Eye (tissue), 1 donor: ENCODE results near the gene GALNT17.
A peak's percentile ranks its signal among the peaks of the same experiment; 100 is the strongest.

Source experiments
- DNase-seq: peaks from one replicate; pipeline ENCODE4 v3.0.0-alpha.2; 2015

The GALNT17 gene

DNA sequence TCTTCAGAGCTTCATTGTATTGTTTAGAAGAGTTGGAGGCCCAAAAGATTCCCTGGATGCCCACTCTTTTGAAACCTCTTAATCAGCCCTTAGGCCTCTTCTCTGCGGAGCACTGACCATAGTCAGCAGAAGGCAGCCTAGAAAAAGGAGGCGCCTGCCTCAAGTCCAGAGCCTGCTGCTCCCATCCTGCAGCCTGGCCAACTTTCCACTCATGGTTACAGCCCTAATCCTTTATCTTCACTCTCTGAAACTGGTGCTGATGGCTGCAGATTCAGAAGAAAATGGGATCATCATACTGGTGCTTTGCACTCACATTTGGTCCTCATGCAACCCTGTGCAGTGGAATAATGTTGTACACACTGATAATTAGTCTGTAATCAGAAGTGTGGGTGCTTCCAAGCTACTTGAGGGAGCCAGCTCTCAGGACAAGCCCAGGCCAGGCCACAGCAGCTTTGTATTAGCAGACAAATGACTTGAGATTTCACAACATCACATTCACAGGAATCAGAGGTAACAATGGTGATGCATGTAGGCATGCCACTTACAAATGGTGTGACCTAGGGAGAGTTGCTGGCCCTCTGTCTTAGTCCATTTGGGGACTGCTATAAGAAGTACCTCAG is 272.9 kb downstream of the GALNT17 start:
- no peak for DNase-seq

- DNase-seq, result peak; percentile 24
Observed at GRCh38 chr7:71408271-71408670, 276.3 kb downstream of the GALNT17 start.

DNA sequence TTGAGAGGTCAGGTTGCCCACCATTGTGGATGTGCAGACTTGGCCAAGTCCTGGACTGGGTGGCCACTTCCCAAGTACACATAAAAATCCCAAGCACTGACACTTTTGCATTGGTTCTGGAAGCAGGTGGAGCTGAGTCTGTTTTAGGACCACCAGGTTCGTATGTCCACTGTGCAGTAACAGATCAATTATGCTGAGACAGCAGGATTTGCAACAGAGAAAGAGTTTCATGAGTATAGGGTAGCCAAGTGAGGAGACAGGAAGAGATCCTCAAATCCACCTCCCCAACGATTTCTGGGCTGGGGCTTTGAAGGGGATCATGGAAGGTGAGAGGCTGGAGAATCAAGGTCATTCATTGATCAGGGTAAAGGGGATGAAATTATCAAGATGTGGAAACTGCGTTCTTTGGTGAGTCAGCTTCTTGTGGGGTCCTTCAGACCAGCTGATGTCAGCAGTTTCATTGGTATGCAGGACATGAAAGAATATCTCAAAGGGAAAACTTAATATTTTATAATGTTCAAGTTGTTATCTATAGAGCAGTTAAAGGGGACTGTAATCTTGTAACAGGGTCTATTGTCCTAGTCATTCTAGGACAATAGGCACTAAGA is 277.7 kb downstream of the GALNT17 start:
- DNase-seq, result no peak

- no peak for DNase-seq
Observed at GRCh38 chr7:71411475-71411874, 279.5 kb downstream of the GALNT17 start.

DNA sequence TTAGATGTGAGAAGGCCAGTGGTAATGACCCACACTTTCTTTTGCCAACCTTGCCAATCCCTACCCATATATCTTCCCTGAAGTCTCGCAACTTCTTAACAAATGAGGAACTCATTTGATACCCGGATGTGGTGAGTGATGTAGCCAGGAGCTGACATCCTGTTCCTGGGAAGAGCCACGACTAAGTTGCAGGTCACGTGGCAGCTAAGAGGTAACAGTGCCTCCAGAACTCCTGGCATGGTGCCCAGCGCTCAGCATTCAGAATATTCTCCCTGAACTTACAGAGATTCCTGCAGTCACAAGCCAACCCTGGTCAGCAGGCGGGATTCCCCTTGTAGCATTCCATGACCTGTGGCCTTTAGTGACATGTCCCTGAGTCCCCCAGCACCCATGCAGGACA is 282.5 kb downstream of the GALNT17 start:
- no peak for DNase-seq

- no peak for DNase-seq
Observed at GRCh38 chr7:71419546-71420337, 287.8 kb downstream of the GALNT17 start.

- no peak for DNase-seq
Observed at GRCh38 chr7:71422104-71422503, 290.2 kb downstream of the GALNT17 start.

DNA sequence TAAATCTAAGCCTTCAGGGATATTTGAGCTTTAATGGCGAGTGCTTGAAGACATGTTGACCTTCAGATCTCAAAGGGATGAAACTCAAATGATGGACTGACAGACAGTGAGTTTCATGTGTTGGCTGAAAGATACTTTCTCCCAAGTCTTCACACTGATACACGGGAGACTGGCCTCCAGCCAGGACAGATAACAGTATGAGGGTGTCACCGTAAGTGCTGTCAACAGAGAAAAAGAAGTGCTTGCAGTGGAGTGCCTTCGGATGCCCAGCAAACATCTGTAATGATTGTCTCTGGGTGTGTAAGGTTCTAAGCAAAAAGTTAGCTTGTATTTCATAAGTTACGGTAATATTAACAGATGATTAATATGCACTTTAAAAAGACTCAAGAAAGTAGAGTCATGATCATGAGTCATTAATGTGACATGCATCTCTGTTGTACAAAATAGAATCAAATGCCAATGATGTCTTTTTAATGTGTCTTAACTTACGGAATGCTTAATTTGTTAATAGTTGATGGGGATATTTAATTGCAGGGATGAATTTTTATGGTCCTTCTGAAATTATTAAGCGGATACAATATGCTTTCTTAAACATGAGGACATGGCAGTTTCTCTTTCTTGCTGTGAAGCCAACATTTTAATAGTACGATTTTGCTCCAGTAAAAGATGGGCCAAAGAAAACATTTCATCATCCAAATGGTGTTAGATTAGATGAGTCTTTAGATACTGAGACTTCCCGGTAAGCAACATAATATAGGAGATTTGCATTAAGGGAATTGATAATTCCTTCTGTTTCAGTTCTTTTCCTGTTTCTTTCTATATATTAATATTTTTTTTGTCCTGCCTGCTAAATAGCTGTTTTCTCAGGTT is 292.5 kb downstream of the GALNT17 start:
- peak; percentile 19 for DNase-seq

GRCh38 chr7:71429083-71429482 is 297.1 kb downstream of the GALNT17 start:
- no peak for DNase-seq

DNA sequence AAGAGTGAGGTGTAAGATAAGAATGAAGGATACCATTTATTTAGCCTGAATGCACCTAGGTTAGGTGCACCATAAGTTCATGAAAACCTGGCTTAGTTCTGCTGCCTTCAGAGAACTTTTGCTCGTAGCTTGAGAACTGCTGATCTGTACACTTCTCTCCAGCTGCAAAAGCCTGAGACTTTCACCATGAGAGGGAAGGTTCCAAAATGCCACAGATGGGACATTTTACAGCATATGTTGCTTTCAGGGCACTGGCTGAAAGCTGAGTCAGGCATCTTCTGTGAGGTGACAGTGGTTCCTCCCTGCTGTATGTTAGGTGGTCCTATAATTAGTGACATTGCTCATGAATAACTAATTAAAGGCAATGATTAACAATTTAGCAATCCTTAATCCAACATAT is 298.3 kb downstream of the GALNT17 start:
- no peak for DNase-seq

- no peak for DNase-seq
Observed at GRCh38 chr7:71439321-71439720, 307.4 kb downstream of the GALNT17 start.

- DNase-seq, result no peak
Observed at GRCh38 chr7:71442492-71443190, 310.7 kb downstream of the GALNT17 start.

DNA sequence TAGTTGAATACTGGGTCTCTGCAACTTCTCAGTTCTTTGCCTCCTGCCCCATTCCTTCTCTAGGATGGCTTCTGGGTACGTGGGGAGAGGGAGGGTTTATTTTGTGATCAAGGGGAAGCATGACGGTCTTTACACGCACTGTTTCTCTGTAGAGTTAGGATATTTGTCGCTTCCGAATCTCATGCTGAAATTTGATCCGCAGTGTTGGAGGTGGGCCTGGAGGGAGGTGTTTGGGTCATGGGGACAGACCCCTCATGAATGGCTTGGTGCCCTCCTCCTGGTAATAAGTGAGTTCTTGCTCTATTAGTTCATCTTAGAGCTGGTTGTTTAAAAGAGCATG is 311.2 kb downstream of the GALNT17 start:
- no peak for DNase-seq

- DNase-seq, result no peak
Observed at GRCh38 chr7:71444130-71444529, 312.2 kb downstream of the GALNT17 start.

- no peak for DNase-seq
Observed at GRCh38 chr7:71453630-71454029, 321.7 kb downstream of the GALNT17 start.

DNA sequence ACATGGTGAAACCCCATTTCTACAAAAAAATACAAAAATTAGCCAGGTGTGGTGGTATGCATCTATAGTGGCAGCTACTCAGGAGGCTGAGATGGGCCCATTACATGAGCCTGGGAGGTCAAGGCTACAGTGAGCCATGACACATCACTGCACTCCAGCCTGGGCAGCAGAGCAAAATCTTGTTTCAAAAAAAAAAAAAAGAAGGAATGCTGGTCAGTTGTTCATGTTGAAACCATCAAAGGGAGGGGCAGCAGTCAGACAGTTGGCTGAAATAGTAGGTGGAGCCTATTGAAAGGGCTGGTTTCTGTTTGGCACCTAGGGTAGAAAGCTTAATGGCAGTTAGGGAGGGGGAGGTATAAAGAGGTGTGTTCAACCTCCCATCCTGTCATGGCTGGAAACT is 323.0 kb downstream of the GALNT17 start:
- no peak for DNase-seq

DNA sequence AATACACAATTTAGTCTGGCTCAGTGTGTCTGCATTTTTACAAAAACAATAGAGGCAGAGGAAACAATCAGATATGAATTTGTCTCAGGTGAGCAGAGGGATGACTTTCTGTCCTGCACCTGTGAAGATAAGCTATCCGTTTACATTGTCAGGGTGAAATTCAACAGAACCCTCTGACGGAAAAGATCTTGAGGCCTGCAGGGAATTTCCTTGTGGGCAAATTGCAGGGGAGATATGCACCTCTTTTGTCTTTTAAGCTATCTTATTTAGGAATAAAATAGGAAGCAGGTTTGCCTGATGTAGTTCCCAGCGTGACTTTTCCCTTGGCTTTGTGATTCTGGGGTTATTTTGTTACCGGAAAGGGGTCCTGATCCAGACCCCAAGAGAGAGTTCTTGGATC is 325.1 kb downstream of the GALNT17 start:
- DNase-seq, result no peak

- DNase-seq, result no peak
Observed at GRCh38 chr7:71457846-71458590, 326.1 kb downstream of the GALNT17 start.

GRCh38 chr7:71459132-71459531 is 327.2 kb downstream of the GALNT17 start:
- no peak for DNase-seq

- no peak for DNase-seq
Observed at GRCh38 chr7:71461572-71461971, 329.6 kb downstream of the GALNT17 start.

GRCh38 chr7:71465741-71466189 is 333.8 kb downstream of the GALNT17 start:
- DNase-seq, result no peak
